HuH-7.5 (cell line): ENCODE measurements around the gene TLK2.
"Not testable (repeated sequence)": the region's sequence is repeated elsewhere in the genome, so short reads cannot be mapped to it uniquely, and the experiment has no call there.

ENCODE experiments used
- DNase-seq: peaks from one replicate; pipeline ENCODE4 v3.0.0; 2011; ENCODE audit warnings: low spot score

Gene TLK2

GRCh38 chr17:62560971-62561370, 82.3 kb downstream of the TLK2 start:
- not testable (repeated sequence) for DNase-seq

- no peak for DNase-seq
These were observed 84.0 kb downstream of the TLK2 start for GRCh38 chr17:62562656-62563055.

DNA sequence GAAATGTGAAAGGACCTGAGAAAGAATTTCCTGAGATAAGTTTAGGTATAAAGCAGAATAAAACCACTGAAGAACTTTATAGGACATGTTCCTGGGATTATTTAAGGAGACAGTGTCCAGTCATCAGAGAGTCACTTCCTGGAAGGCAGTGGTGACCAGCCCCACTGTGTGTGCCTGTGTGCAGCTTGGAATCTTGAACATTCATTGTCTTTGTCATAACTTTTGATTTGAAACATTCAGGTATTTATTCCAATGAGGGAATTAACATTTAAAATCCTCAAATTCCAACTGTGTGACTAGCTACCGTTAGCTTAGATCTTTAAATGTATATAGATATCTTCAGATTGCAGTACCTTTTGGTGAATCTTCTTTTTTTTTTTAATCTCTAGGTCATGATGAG, 87.2 kb downstream of the TLK2 start:
- DNase-seq = no peak

- no peak for DNase-seq
These were observed 88.5 kb downstream of the TLK2 start for GRCh38 chr17:62566996-62567578.

GRCh38 chr17:62572488-62572887, 93.9 kb downstream of the TLK2 start:
- no peak for DNase-seq

DNA sequence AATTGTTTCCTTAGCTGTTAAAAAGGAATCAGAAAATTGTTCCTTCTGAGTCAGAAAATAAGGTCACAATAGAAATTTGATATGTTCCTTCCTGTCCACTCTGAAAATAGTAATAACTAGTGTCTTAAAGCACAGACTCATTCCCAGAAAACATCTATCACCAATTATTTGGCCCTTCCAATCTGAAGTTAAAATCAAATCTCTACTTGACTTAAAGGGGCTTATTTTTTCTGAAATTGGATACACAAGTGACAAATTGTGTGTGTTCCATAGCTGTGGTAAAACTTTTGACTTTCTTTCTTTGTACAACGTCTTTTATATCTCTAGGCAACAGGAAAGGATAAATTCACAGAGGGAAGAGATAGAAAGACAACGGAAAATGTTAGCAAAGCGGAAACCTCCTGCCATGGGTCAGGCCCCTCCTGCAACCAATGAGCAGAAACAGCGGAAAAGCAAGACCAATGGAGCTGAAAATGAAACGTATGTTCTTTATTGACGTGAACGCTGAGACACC, 94.3 kb downstream of the TLK2 start:
- DNase-seq = no peak

GRCh38 chr17:62573480-62574117, 95.0 kb downstream of the TLK2 start:
- no peak for DNase-seq

- DNase-seq = no peak
These were observed 97.8 kb downstream of the TLK2 start for GRCh38 chr17:62576382-62576781.

DNA sequence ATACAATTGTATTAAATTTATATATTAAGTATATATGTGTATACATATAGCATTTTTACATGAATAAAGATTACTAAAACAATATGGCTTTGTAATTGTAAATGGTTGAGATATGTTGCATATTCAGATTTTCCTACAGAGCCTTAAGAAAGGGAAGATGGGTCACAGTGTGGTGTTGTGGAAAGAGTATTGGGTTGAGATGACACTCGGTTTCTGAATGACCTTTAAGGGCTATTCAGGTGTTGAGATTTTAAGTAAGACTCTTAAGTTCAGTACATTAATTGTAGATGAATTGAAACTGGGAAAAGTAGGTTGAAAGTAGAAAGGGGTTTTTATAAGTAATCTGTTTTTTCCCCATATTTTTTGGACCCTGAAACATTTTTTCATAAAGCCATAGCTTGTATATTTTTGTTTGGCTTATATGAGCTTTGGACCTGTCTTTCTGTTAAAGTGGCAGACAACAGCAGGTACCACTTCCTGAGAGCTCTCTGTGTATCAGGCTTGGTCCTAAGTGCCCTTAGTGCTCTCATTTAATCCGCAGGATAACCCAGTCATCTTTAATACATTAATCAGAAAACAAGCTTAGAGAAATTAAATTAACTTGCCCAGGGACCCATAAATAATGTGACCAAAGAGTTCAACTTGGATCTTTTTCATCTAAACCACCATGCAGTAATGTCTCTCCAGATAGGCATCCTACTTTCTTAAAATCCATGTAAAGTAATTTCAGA, 100.3 kb downstream of the TLK2 start:
- DNase-seq = no peak

DNA sequence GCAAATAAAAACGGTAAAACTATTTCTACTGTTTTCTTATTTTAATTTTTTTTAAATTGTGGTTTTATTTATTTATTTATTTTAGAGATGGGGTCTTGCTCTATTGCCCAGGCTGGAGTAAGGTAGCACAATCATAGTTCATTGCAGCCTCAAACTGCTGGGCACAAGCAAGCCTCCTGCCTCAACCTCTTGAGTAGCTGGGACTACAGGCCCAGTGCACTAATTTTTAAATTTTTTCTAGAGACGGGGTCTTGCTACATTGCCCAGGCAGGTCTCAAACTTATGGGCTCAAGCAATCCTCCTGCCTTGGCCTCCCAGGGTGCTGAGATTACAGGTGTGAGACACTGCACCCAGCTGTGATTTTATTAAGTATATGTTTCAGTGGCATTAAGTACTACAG, 102.3 kb downstream of the TLK2 start:
- no peak for DNase-seq

DNA sequence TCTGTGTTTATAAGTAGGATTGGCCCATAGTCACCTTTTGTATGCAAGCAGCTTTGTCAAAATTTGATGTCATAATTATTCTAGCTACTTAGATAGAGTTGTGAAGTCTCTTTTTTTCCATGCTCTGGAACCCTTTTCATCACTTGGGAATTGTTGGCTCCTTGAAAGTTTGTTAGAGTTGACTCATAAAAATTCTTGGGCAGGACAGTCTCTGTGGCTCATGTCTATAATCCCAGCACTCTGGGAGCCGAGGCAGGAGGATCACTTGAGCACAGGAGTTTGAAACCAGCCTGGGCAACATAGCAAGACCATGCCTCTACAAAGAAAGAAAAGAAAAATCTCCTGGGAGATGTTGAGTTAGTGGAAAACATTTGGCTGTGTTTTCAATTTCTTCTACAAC, 103.1 kb downstream of the TLK2 start:
- no peak for DNase-seq

GRCh38 chr17:62587554-62587953, 108.9 kb downstream of the TLK2 start:
- no peak for DNase-seq

DNA sequence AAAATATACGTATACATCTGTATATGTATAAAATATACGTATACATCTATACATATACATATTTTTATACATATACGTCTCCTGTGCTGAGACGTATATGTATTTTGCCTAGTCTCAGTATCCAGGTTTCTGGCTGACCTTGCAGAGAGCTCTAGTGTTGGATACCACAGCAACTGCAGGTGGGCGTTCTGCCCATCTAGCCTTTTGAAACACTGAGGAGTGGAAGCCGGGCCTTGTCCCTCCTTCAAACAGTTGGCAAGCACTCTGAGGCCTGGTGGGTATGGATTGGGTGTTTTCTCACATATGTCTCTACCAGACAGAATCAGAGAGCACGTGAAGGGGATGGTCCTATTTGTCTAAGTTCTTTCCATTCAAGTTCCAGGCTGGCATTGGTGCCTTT, 109.5 kb downstream of the TLK2 start:
- no peak for DNase-seq

DNA sequence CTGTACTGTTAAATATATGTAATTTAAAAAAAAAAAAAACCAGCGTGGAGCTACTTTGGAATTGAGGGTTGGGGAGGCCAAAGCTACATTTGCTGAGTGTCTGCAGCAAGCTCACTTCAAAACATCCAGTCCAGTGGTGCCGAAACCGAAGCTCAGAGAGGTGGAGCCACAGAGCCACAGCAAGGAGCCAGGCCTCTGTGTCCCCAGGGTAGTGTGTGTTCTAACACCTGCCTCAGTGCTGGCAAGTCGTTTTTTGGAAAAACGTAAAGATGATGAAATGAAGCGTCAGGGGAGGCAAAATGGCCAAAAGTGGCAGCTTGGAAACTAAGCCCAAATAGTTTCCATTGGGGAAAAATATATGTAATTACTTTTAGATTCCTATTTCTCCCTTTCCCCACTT, 112.7 kb downstream of the TLK2 start:
- DNase-seq = no peak

GRCh38 chr17:62591822-62592221, 113.2 kb downstream of the TLK2 start:
- DNase-seq = not testable (repeated sequence)

DNA sequence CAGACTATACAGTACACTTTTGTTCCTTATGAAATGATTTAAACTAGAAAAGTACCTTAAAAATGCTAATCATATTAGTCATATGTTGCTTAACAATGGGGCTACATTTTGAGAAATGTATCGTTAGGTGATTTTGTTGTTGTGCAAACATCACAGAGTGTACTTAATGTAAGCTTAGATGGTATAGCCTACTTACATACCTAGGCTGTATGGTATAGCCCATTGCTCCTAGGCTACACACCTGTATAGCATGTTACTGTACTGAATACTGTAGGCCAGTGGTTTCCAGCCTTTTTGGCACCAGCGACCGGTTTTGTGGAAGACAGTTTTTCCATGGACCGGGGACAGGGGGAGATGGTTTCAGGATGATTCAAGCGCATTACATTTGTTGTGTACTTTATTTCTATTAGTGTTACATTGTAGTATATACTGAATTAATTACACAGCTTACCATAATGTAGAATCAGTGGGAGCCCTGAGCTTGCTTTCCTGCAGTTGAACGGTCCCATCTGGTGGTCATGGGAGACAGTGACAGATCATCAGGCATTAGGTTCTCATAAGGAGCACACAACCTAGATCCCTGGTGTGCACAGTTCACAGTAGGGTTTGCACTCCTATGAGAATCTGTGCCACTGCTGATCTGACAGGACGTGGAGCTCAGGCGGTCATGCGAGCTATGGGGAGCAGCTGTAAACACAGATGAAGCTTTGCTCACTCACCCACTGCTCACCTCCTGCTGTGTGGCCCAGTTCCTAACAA, 113.9 kb downstream of the TLK2 start:
- no peak for DNase-seq

GRCh38 chr17:62595484-62595883, 116.9 kb downstream of the TLK2 start:
- no peak for DNase-seq

GRCh38 chr17:62596662-62597061, 118.0 kb downstream of the TLK2 start:
- DNase-seq = no peak

- DNase-seq = no peak
These were observed 118.5 kb downstream of the TLK2 start for GRCh38 chr17:62597150-62597549.

DNA sequence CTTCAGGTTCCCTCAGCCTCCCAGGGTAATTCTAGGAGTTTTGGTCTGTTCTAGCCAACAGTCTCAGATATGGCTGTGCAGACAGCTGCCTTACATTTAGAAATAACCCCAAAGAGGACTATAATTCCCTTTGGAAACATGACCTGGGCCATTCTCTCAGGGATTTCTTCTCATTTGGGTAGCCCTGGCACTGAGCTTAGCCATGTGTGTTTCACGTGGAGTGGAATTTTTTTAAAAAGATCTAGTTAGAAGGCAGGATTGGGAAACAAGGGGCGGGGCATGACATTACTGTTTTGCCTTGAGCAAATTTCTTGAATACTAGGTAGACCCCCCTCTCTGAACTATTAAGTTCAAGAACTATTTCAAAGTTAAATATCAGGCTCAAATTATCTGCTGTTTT, 119.3 kb downstream of the TLK2 start:
- no peak for DNase-seq

DNA sequence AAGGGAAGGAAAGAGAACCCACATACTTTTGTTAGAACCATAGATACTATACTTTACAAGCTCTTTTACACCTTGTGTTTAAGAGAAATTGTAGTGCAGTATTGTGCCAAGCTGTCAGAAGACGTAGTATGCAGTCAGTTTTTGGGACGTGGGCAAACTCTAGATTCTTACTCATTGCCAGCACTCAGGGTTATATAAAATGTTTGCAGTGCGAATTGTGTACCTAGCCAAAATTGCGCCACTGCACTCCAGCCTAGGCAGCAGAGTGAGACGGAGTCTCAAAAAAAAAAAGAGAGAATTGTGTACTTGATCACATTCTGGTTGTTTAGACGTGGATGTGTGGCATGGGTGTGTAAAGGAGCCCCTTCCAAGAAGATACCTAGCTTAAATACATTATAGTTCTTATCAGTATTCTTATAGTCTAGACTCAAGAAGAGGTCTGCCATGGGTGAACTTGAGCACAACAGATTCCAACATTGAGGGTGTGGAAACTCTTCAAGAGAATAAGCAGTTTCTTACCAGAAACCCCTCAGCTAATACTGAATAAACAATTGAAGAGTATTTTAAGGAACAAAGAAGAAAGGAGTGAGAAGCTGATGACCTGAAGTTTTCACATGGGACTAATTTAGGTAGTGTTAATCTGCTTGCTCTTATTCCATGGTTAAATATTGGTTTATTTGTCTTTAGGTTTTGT, 121.5 kb downstream of the TLK2 start:
- no peak for DNase-seq

GRCh38 chr17:62600805-62601204, 122.2 kb downstream of the TLK2 start:
- DNase-seq = no peak
